ENCODE data around the gene SF3A2. TPM values are rescaled to one million over a fixed set of nuclear protein-coding genes. Genes with fewer than 3 reads are reported as not detected.

Gene SF3A2
- total RNA-seq, 4 donors from 2014 or later, result 21.4 to 84.0 (median 51.8) TPM

DNA sequence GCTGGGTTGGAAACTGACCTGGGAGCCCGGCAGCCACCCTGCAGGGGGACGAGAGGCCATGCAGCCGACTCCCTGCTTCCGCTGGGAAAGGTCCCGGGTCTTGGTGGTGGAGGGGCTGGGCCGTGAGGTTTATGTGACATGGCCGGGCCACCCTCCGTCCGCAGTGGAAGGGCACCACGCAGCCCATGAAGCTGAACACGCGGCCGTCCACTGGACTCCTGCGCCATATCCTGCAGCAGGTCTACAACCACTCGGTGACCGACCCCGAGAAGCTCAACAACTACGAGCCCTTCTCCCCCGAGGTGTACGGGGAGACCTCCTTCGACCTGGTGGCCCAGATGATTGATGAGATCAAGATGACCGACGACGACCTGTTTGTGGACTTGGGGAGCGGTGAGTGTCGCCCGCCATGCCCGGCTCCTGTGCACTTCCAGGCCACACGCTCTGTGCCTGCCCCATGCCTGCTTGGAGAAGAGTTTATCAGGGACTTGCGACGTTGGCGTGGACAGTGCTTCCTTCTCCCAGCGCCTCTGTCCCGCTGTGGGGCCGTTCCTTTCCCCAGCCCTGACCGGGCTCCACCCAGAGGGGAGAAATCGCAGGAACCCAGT lies 45.7 kb upstream of the SF3A2 start:
- no peak for DNase-seq (ENCODE audit: low spot score in 2 of 2)
- Histone ChIP-seq H3K4me1 (peaks cover 0 to 48% (median 18%) of the 10 kb centered on the region in 4 donors), H3K9me3 (no peaks in the 10 kb centered on the region), H3K36me3 (peaks cover 0 to 73% (median 5%) of the 10 kb centered on the region in 3 donors), H3K4me3 (no peak overlapping the region), H3K27me3 (no peaks in the 10 kb centered on the region), H3K27ac (peak overlapping the region in 1 of 4 donors; percentile 85)
- no peak for TF ChIP-seq POLR2A (IDR thresholded peaks at IDR 0.05)
- TF ChIP-seq EP300 (IDR thresholded peaks at IDR 0.05), result no peak
- TF ChIP-seq, protein P1, sequence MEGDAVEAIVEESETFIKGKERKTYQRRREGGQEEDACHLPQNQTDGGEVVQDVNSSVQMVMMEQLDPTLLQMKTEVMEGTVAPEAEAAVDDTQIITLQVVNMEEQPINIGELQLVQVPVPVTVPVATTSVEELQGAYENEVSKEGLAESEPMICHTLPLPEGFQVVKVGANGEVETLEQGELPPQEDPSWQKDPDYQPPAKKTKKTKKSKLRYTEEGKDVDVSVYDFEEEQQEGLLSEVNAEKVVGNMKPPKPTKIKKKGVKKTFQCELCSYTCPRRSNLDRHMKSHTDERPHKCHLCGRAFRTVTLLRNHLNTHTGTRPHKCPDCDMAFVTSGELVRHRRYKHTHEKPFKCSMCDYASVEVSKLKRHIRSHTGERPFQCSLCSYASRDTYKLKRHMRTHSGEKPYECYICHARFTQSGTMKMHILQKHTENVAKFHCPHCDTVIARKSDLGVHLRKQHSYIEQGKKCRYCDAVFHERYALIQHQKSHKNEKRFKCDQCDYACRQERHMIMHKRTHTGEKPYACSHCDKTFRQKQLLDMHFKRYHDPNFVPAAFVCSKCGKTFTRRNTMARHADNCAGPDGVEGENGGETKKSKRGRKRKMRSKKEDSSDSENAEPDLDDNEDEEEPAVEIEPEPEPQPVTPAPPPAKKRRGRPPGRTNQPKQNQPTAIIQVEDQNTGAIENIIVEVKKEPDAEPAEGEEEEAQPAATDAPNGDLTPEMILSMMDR (IDR thresholded peaks at IDR 0.05), result no peak
- WGBS, 2 donors, result 93% methylated on average over 24 to 36 of the region's 37 CpGs

DNA sequence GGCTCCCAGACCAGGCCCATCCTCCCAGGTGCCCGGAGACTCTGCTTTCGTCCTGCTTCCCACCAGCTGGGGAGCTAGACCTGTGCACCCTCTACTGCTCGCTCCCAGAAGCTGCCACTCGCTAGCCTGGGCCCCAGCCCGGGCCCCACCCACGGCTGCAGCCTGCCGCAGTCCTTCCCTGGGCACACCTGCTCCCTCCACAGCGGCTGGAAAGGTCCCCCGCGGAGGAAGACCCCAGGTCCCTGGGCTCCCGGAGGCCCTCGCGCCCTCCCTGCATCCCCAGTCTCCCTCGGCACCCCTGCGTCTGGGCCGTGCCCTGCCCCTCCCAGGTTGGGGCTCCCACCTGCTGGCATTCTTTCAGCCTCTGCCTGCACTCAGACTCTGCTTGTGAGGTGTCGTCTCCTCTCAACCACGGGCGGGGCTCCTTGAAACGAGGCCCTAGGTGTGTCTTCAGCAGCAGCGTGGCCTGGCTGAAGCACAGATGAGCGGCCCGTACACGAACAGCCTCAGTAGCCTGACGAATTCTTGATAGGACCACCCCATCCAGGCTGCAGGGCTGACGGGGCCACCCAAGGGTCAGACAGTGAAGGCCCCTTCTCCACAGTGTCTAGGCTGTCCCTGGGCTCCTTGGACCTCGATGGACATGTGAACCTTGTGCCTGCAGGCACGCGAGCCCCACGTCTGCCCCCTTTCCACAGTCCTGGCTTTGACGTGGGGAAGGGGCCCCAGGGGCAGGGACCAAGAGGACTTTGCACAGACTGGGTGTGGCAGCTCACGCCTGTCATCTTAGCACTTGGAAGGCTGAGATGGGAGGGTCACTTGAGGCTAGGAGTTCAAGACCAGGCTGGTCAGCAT lies 44.9 kb upstream of the SF3A2 start:
- H3K4me1 ChIP-seq, result peaks cover 0 to 40% (median 14%) of the 10 kb centered on the region in 4 donors
- peaks cover 0 to 81% (median 5%) of the 10 kb centered on the region in 3 donors for H3K36me3 ChIP-seq
- no peak for TF ChIP-seq EP300 (IDR thresholded peaks at IDR 0.05)
- no peak for TF ChIP-seq POLR2A (IDR thresholded peaks at IDR 0.05)
- TF ChIP-seq, protein P1 (IDR thresholded peaks at IDR 0.05), result no peak
- no peak for DNase-seq (ENCODE audit: low spot score in 2 of 2)
- 86 to 92% methylated on average over 18 to 32 of the region's 32 CpGs for WGBS, 2 donors
- H3K9me3 ChIP-seq, result no peaks in the 10 kb centered on the region
- no peak overlapping the region for H3K4me3 ChIP-seq
- no peak overlapping the region for H3K27ac ChIP-seq
- no peaks in the 10 kb centered on the region for H3K27me3 ChIP-seq

DNA sequence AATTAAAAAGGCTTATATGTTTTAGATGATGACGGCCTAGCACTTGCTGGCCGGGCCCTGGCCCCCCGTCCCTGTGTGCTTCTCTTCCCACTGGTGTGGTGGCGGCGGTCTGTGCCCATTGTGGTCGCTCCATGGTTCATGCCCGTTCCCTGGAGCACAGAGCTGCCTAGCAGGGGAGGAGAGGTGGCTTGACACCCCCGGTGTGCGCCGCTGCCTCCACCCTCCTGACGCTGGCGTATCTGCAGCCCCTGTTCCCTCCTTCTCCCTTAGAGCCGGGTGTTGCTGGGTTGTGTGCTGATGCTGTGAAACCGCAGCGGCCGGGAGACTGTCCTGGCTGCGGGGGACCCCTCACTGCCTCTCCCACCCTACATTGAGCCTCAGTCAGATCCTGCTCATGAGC lies 43.8 kb upstream of the SF3A2 start:
- Histone ChIP-seq H3K9me3 (no peaks in the 10 kb centered on the region), H3K4me1 (peaks cover 0 to 29% (median 5%) of the 10 kb centered on the region in 4 donors), H3K4me3 (no peak overlapping the region), H3K27ac (no peak overlapping the region), H3K27me3 (no peaks in the 10 kb centered on the region), H3K36me3 (peaks cover 0 to 91% (median 5%) of the 10 kb centered on the region in 3 donors)
- 91 to 95% methylated on average over 17 of the region's 17 CpGs for WGBS, 2 donors
- DNase-seq (ENCODE audit: low spot score in 2 of 2), result no peak
- TF ChIP-seq EP300 (IDR thresholded peaks at IDR 0.05), result no peak
- TF ChIP-seq, protein P1 (IDR thresholded peaks at IDR 0.05), result no peak
- TF ChIP-seq POLR2A (IDR thresholded peaks at IDR 0.05), result no peak

DNA sequence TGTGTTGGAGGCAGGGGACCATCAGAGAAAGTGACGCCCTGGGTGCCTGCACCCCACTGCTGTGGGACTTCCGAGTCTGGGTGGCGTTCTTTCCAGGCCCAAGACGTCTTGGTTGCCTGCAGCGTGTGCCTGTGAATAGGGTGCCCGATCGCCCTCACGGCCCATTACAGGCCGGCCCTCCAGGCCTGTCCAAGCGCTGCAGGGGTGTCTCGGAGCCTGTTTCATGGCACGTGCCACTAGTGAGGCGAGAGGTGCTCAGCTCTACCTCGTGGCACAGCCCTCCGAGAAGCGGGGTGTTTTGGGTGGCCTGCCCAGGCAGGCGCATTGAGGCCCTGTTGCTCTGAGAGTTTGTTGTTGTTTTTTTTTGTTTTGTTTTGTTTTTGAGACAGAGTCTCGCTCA lies 42.8 kb upstream of the SF3A2 start:
- WGBS, 2 donors, result 92 to 93% methylated on average over 16 to 18 of the region's 18 CpGs
- no peak for DNase-seq (ENCODE audit: low spot score in 2 of 2)
- TF ChIP-seq EP300 (IDR thresholded peaks at IDR 0.05) (no peak), POLR2A (IDR thresholded peaks at IDR 0.05) (no peak)
- TF ChIP-seq, protein P1 (IDR thresholded peaks at IDR 0.05), result no peak
- no peak overlapping the region for H3K4me3 ChIP-seq
- H3K9me3 ChIP-seq, result no peaks in the 10 kb centered on the region
- peaks cover 0 to 94% (median 5%) of the 10 kb centered on the region in 3 donors for H3K36me3 ChIP-seq
- H3K27me3 ChIP-seq, result no peaks in the 10 kb centered on the region
- H3K4me1 ChIP-seq, result peaks cover 0 to 19% (median under 1%) of the 10 kb centered on the region in 4 donors
- no peak overlapping the region for H3K27ac ChIP-seq
